OCI-LY1 (cell line): ENCODE measurements around the gene LCN2.

Source experiments
- H2AFZ ChIP-seq: fragments of 200-600 bp; sonication (generic), shearing (Covaris generic); 2 replicates; pipeline ENCODE4 v1.6.0; 2014; ENCODE audit warnings: antibody characterized with exemption, mild to moderate bottlenecking, low read length
- H3F3A ChIP-seq: fragments of 200-600 bp; sonication (generic), shearing (Covaris generic); 2 replicates; pipeline ENCODE4 v1.6.0; 2014; ENCODE audit warnings: mild to moderate bottlenecking, antibody characterized with exemption, low read length, moderate library complexity; ENCODE audit not compliant: insufficient read depth
- H3K27ac ChIP-seq: fragments of 200-600 bp; sonication (generic); 2 replicates; pipeline ENCODE4 v1.5.1; 2014; ENCODE audit warnings: low read length, mixed run types, mild to moderate bottlenecking, low read depth; ENCODE audit not compliant: poor library complexity, severe bottlenecking
- H3K27me3 ChIP-seq: fragments of 200-600 bp; sonication (generic); 2 replicates; pipeline ENCODE4 v1.6.0; 2014; ENCODE audit warnings: antibody characterized with exemption, mild to moderate bottlenecking, low read length, moderate library complexity; ENCODE audit not compliant: insufficient read depth
- H3K36me3 ChIP-seq: fragments of 200-600 bp; sonication (generic); 2 replicates; pipeline ENCODE4 v1.6.1; 2014; ENCODE audit warnings: mild to moderate bottlenecking, antibody characterized with exemption, low read length, moderate library complexity, mixed read lengths; ENCODE audit not compliant: insufficient read depth
- H3K4me1 ChIP-seq: fragments of 200-600 bp; sonication (generic); 2 replicates; pipeline ENCODE4 v1.5.1; 2014; ENCODE audit warnings: mild to moderate bottlenecking, low read length, moderate library complexity; ENCODE audit not compliant: insufficient read depth, severe bottlenecking
- H3K4me2 ChIP-seq: fragments of 200-600 bp; sonication (generic), shearing (Covaris generic); 2 replicates; pipeline ENCODE4 v1.6.1; 2014; ENCODE audit warnings: low read length
- H3K4me3 ChIP-seq: fragments of 200-600 bp; sonication (generic); 2 replicates; pipeline ENCODE4 v1.5.1; 2014; ENCODE audit warnings: low read length, low read depth, mild to moderate bottlenecking, mixed read lengths; ENCODE audit not compliant: poor library complexity, severe bottlenecking
- H3K79me2 ChIP-seq: fragments of 200-600 bp; shearing (Covaris generic); 2 replicates; pipeline ENCODE4 v1.6.1; 2016; ENCODE audit warnings: mixed run types, low read length, mixed read lengths; ENCODE audit not compliant: insufficient read depth
- H3K9ac ChIP-seq: fragments of 200-600 bp; sonication (generic), shearing (Covaris generic); 2 replicates; pipeline ENCODE4 v1.6.1; 2014; ENCODE audit warnings: mild to moderate bottlenecking, low read length, mixed read lengths
- H3K9me2 ChIP-seq: fragments of 200-600 bp; sonication (generic), shearing (Covaris generic); 2 replicates; pipeline ENCODE4 v1.6.1; 2014; ENCODE audit warnings: low read depth, mild to moderate bottlenecking, low read length, mixed read lengths
- H3K9me3 ChIP-seq: fragments of 200-600 bp; shearing (Covaris generic); 2 replicates; pipeline ENCODE4 v1.6.1; 2014; ENCODE audit warnings: low read length, mixed read lengths
- H4K20me1 ChIP-seq: fragments of 200-600 bp; sonication (generic), shearing (Covaris generic); 2 replicates; pipeline ENCODE4 v1.6.0; 2016; ENCODE audit warnings: mild to moderate bottlenecking, low read length; ENCODE audit not compliant: insufficient read depth
- CTCF ChIP-seq: fragments of 200-600 bp; sonication (generic), shearing (Covaris generic); IDR thresholded peaks from 2 replicates; pipeline ENCODE4 v1.5.1; 2017; ENCODE audit warnings: mild to moderate bottlenecking, antibody characterized with exemption, low read length, moderate library complexity, mixed read lengths
- EZH2 ChIP-seq: fragments of 200-600 bp; sonication (generic), shearing (Covaris generic); IDR thresholded peaks from 2 replicates; pipeline ENCODE4 v1.8.0; 2017; ENCODE audit warnings: borderline replicate concordance, mixed run types, mild to moderate bottlenecking, antibody characterized with exemption, low read length, moderate library complexity, mixed read lengths

The LCN2 gene

GRCh38 chr9:128105538-128106175, 43.6 kb upstream of the LCN2 start:
- H3K9me2 ChIP-seq: no peaks in the 10 kb centered on the region
- H3K4me1 ChIP-seq: peaks cover 14% of the 10 kb centered on the region
- H3K4me3 ChIP-seq: no peak overlapping the region
- no peak for TF ChIP-seq EZH2
- H4K20me1 ChIP-seq: no peaks in the 10 kb centered on the region
- H3K27me3 ChIP-seq: no peaks in the 10 kb centered on the region
- H3K79me2 ChIP-seq: no peaks in the 10 kb centered on the region
- H3K36me3 ChIP-seq: peaks cover 67% of the 10 kb centered on the region
- no peaks in the 10 kb centered on the region for H3K9me3 ChIP-seq
- peaks cover 2% of the 10 kb centered on the region; the same call in 1 of the 2 replicates for H3F3A ChIP-seq
- no peak overlapping the region for H3K27ac ChIP-seq
- H3K4me2 ChIP-seq: no peak overlapping the region
- H2AFZ ChIP-seq: no peak overlapping the region
- H3K9ac ChIP-seq: no peak overlapping the region

GRCh38 chr9:128106181-128106939, 42.9 kb upstream of the LCN2 start:
- Histone ChIP-seq H3K27ac (no peak overlapping the region), H3K36me3 (peaks cover 62% of the 10 kb centered on the region), H3K27me3 (no peaks in the 10 kb centered on the region), H3K9me3 (no peaks in the 10 kb centered on the region), H4K20me1 (no peaks in the 10 kb centered on the region), H2AFZ (no peak overlapping the region), H3K4me2 (no peak overlapping the region), H3F3A (peaks cover 4% of the 10 kb centered on the region; the same call in 1 of the 2 replicates), H3K79me2 (no peaks in the 10 kb centered on the region), H3K4me1 (peaks cover 14% of the 10 kb centered on the region), H3K9ac (no peak overlapping the region), H3K9me2 (no peaks in the 10 kb centered on the region), H3K4me3 (no peak overlapping the region)
- TF ChIP-seq EZH2: no peak
- TF ChIP-seq CTCF: no peak

- Histone ChIP-seq H3K4me2 (no peak overlapping the region), H2AFZ (no peak overlapping the region), H3K36me3 (peaks cover 64% of the 10 kb centered on the region), H3K4me3 (no peak overlapping the region), H3K79me2 (no peaks in the 10 kb centered on the region), H3K9me2 (no peaks in the 10 kb centered on the region), H3K27me3 (no peaks in the 10 kb centered on the region), H3K9ac (no peak overlapping the region), H3F3A (peaks cover 4% of the 10 kb centered on the region; the same call in 1 of the 2 replicates), H3K27ac (no peak overlapping the region), H3K9me3 (no peaks in the 10 kb centered on the region), H3K4me1 (peaks cover 14% of the 10 kb centered on the region), H4K20me1 (no peaks in the 10 kb centered on the region)
- TF ChIP-seq CTCF (no peak), EZH2 (no peak)
Observed at GRCh38 chr9:128106940-128107467, 42.2 kb upstream of the LCN2 start.
